GM18520 (cell line): ENCODE measurements around the gene ADAM15.

Experiments used
- ATAC-seq: cut with Tn5 transposase; IDR thresholded peaks from one replicate; pipeline ENCODE4 v1.9.1; 2021; ENCODE audit not compliant: unreplicated experiment

Gene ADAM15

GRCh38 chr1:155070721-155071569 is 19.8 kb downstream of the ADAM15 start:
- no peak for ATAC-seq

DNA sequence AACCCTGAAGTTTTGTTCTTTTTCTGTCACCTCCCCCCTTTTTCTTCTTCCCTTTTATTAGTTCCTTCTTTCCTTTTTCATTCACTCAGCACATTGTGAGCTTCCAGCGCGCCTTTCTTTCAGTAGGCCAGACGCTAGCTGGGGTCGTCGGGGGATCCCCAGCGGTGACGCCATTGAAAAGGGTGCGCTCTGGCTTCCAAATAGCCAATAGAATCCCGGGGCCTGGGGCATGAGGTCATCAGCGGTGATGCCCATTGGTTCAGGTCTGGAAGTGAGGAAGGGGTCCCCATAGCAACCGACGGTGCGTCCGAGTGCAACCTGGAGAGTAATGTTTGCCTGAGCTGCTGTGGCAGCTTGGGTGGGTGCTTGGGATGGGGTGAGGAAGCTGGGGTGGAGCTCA is 20.6 kb downstream of the ADAM15 start:
- no peak for ATAC-seq

DNA sequence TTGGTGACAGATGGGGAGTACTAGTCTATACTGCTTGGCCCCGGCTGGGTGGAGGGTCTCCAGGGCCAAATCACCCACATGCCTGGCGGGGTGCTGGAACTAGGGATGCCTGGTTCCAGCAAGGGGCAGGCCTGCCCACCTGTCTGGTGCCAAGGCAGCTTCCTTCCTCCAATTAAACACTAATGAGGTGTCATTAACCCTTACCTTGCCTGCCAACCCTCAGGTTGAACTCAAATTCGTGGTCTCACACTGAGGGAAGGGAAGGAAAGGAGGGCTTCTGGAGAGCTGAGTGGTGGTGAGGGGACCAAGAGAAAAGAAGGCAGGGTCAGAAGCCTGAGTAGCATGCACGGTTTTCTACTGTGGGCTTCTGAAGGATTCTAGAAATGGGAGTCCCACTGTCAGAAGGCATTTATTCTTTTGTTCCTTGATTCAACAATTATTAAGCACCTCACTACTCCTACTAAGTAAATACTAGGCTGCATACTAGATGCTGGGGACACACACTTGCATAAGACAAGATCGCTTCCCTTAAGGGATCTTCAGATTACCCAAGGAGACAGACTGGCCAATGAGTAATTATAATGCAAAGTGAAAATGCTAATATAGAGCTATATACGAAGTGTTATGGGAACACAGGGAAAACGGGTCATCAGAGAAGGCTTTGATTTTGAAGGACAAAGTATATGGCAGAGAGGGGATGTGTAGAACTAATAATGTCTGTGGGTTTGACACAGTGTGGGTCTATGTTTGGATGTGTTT is 21.6 kb downstream of the ADAM15 start:
- no peak for ATAC-seq

DNA sequence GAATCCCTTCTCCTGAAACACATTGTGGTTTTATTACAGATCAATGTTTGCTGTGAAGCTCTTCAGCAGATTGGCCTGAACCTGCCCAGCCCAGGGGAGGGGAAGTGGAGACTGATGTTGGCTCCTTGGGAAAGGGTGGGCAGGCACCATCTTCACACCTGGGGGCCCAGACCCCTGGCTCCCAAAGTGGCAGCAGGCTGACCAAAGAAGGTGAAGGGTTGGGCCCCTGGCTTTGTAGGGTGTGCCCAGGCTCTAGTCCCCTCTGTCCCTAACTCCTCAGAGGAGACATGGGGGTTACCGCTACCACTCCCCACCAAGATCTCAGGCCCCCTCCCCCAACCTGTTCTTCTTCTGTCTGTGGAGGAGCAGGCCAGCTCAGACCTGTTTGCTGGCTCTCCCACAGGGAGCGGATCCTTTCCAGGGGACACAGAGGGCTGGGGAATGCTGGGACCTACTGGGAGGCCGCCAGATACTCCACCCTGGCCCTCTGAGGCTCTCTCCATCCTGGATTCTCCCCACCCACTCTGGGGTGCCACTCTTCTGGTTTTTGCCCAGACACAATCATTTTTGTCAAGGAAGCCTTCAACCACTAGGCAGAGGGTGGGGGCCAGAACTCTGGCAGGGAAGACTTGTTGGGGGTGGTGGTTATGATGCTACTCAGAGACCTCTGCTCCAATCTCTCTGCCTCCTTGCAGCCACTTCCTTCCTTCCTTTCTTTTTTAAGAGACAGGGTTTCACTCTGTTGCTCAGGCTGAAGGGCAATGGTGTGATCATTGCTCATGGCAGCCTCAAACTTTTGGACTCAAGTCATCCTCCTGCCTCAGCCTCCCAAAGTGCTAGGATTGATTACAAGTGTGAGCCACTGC is 22.5 kb downstream of the ADAM15 start:
- no peak for ATAC-seq

DNA sequence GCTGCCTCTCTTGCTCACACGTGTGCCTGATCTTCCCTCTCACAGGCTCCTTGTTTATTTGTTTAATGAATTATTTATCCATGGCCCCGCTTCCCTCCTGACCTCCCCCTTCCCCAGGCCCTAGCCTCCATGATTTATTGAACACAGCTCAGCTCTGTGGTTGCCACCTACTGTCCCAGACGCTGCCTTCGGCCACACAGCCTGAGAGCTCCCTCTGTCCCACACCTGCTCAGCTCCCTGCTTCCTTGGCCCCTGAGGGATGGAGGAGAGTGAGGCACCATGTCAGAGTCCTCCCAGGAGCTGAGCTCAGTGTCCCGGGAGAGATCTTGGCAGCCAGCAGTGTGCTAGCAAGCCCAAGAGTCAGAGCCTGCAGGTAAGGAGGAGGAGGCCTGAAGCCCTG is 24.4 kb downstream of the ADAM15 start:
- no peak for ATAC-seq

- ATAC-seq = no peak
Observed at GRCh38 chr1:155076371-155076770, 25.3 kb downstream of the ADAM15 start.

DNA sequence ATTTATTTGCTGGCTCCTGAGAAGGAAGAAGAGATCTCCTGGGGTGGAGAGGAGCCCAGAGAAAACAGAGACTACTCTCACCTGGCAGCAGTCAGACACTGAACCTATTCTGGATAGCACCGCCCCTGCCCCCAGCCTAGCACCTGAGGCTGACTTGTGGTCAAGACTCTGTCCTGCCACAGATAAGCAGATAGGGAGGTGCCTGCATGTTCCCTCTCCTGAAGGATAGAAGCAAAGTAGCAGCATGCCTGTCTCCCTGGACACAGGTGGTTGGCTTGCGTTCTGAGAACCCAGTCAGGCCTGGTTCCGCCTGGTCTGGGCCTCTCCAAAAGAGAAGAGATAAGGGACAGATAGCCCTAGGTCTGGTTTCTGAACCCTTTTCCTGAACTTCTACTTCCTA is 26.2 kb downstream of the ADAM15 start:
- no peak for ATAC-seq

GRCh38 chr1:155077758-155078445 is 26.8 kb downstream of the ADAM15 start:
- ATAC-seq = no peak

GRCh38 chr1:155078469-155079209 is 27.5 kb downstream of the ADAM15 start, which contains the start of gene EFNA3:
Gene EFNA3, plus strand, starts transcription at chr1:155078837. Its CDS starts 105 bp downstream, at chr1:155078942.
- ATAC-seq = no peak

DNA sequence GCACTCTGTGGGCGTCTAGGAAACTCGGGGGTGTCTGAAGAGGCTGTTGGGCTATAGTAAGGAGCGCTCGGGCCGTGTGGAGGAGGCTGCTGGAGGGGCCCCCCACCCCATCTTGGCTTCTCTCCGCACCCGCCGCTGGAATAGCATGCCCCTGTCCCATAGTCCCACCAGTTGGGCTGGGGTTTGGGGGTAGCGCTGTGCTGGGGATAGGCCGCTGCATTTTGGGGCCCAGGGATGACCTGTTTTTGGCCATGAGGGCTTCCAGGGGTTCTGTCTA is 28.0 kb downstream of the ADAM15 start:
- no peak for ATAC-seq

- no peak for ATAC-seq
Observed at GRCh38 chr1:155079487-155080311, 28.6 kb downstream of the ADAM15 start.

- ATAC-seq = no peak
Observed at GRCh38 chr1:155080312-155081228, 29.5 kb downstream of the ADAM15 start.

- ATAC-seq = no peak
Observed at GRCh38 chr1:155081472-155082300, 30.6 kb downstream of the ADAM15 start.

DNA sequence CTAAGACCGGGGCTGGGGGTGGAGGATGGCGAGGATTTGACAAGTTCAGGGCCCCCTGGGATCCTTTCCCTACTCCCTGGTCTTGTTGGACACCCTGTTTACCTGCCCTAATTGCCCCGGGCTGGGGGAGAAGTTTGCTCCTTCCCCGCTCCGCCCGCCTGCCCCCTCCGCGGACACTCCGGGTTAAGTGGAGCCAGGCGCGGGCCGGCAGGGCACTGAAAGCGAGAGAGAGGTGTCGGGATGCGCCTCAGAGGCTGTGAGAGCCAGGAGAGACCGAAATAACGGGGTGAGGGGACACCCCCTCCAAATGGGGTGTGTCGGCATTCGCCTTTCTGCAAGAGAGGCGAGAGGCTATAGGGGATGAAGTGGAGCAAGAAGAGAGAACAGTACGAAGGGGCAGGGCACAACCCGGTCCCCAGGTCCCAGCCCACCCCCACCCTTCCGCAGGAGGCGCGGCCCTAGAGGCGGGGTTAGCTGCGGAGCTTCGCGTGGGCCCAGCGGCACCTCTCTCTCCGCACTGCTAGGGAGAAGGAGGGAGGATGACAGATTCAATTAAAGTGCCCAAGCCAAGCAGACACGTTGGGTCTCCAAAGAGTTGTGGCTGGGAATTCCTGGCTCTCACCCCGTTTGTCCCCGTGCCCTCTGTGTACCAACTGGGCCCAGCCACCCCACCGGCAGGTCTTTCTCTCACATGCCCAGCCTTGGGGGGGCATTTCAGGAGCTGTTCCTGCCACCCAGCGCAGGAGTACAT is 31.4 kb downstream of the ADAM15 start:
- no peak for ATAC-seq

DNA sequence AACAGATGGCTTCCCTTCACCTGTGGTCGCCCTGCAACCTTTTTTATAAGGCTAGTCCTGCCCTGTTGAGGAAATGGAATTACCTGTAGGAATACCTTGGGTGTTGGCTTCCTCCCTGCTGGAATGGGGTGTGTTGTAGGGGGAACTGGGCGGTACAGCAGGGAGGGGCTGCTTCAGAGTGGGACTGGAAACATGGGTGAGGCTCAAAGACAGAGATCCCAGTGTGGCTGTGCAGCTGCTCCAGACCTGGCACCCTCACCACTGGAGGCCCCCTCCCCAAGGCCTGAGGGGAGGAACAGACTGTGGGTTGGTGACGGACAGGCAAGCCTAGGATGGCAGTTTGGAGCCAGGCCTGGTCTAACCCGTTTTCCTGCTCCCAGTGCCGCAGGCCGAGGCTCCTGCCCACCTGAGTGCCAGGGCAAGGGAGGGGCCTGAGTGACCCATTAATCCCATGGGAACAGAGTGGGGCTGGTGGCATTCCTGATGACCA is 32.0 kb downstream of the ADAM15 start:
- no peak for ATAC-seq

DNA sequence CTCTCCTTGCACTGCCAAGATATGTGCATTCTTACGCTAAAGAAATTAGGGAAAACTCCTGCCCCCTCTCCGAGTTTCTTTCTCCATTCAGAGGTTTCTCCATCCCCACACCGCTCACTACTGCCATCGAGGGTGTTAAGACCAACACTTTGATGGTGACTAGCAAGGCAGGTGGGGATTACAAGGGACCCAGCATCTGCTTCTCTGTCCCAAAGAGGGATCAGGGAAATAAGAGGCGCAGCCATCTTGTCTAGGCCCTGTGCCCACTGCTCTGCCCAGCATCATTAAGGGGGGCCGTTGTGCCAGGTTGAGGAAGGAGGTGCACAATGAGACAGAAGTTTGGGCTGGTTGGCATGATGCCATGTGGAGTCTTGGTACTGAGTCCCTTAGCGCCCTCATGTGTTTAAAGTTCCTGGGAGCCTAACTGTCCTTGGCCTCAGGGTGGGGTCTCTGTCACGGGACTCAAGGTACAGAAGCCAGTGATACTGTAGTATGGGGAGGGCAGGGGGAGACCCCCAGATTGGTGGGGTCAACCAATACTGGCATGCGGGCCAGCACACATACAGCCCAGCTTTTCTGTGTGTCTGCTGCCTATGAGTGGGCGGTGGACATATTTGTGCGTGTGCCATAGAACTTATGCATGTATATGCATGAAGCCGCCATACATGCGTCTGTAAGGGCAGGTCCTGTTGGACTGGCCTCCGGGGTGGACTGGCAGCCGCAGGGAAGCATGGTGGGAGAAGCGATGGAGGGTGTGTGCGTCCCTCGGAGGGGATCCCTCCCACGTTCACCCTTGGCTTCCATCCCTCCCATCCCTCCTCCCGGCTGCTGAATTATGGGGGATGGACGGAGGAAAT is 33.0 kb downstream of the ADAM15 start:
- ATAC-seq = no peak
